Forelimb muscle (tissue), 1 donor: ENCODE measurements around the gene FTHL17. TPM values are rescaled to one million over a fixed set of nuclear protein-coding genes. Genes with fewer than 3 reads are reported as not detected.
A peak's percentile ranks its signal among the peaks of the same experiment; 100 is the strongest.

Experiments
- DNase-seq: peaks from one replicate; pipeline ENCODE4 v3.0.0-alpha.2; 2013; ENCODE audit warnings: low read depth
- polyA plus RNA-seq: library from polyadenylated mRNA; unstranded; fragments of 120-200 nt; gene quantifications from one replicate; pipeline ENCODE4 v1.2.1, GENCODE V29; 2013; ENCODE audit not compliant: insufficient read length

FTHL17 gene
- polyA plus RNA-seq, 1 donor = not detected

DNA sequence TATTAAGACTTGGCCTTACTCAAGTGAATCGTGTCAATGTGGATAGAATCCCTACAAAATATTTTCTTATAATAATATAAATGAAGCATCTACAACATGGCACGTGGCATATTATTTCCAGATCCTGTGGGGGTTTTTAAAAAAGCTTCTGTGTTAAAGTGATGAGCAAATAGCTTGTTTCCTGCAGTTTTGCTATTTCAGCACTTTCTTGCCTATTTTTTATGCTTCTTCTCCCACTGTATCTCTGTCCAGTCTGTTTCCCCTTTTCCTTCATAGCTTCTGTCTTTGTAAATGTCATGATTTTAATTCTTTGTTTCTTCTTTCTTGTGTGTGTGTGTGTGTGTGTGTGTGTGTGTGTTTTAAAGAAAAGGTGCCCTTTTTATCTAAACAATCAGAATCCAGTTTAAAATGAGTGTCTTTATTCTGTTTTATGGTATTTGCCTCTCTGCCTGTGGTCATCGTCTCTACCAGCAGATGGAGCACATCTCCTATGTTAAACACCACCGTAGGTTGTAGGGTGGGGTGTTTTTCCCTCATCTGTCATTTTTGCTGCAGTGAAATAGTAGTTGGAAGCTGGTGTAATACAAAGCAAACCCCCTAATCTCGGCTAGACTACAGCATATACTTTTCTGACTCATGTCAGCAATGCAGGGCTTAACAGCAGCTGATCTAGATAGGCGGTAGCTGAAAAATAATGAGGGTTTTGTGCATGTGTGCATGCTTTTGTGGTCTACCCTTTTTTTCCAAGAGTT, 33.1 kb downstream of the FTHL17 start:
- DNase-seq = peak; percentile 20

DNA sequence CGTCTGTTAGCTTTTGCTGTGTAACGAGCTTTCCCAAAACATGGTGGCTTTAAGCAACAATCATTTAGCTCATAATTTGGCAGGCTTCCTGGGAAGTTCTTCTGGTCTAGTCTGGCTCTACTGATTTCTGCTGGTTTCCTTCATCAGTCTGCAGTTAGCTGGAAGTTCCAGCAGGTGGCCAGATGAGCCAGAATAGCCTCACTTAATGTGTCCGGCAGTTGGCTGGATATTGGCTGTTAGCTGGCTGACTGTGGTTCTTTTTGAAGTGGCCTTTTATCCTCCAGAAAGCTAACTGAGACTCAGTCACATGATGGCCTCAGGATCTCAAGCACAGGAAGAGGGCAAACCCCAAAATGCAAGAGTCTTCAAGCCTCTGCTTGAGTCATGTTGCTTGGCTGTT, 34.9 kb downstream of the FTHL17 start:
- no peak for DNase-seq

DNA sequence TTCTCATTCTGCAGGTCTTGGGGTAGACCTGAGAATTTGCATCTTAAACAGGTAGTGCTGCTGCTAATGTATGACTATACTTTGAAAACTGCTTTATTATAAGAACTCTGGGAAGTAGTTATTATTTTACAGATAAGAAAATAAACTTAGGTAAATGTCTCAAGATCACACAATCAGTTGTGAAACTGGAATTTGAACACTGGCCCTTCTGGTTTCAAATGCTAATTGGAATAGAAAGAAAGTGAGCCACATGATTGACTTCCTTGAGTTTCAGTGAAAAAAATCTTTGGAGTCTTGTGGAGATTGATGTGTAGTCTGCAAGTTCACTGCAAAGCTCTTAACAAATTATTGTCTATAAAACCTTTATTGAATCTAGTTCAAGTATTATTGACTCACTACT, 44.5 kb downstream of the FTHL17 start:
- DNase-seq = no peak

DNA sequence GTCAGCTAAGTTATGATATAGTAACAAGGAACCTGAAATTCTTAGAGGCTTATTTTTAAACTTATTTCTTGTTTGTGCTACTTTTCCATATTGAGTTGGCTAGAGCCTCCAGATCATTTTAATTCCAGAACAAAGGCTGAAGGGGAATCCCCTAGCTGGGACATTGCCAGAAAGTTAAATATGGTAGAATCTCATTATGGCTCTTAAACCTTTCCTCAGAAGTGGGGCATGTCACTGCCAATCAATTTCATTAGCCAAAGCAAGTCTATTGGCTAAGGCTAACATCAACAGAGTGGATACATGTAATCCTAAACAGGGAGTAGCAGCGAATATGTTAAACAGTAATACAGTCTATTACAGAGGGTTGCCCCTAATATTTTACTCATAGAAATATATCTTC, 47.0 kb downstream of the FTHL17 start:
- no peak for DNase-seq

DNA sequence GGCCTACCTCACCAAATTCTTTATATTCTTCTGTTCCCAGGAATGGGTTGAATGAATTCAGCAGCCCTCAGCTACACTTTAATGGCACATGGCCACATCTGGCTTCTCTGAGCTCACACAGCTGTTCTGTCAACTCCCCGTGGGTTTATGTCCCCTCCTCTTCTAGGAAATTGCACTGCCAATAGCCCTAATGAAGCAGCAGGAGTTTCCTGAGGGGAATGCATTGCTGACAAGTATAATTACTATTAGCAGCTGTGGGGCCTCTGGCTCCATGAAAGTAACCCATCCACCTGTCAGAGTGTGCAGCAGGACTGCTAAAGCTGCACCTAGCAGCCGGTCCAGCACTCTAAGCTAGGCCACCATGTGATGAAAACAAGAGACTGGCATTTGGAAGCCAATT, 50.3 kb downstream of the FTHL17 start:
- peak; percentile 35 for DNase-seq

Other genes with a start within 250 kb of the FTHL17 start
- 12.1 TPM for gene TAB3, start 182.8 kb downstream of the FTHL17 start, polyA plus RNA-seq